ENCODE data around the gene PTGIS. TPM values are rescaled to one million over a fixed set of nuclear protein-coding genes. Genes with fewer than 3 reads are reported as not detected.

The PTGIS gene
- total RNA-seq, result 121 and 154 TPM in 2 replicates

DNA sequence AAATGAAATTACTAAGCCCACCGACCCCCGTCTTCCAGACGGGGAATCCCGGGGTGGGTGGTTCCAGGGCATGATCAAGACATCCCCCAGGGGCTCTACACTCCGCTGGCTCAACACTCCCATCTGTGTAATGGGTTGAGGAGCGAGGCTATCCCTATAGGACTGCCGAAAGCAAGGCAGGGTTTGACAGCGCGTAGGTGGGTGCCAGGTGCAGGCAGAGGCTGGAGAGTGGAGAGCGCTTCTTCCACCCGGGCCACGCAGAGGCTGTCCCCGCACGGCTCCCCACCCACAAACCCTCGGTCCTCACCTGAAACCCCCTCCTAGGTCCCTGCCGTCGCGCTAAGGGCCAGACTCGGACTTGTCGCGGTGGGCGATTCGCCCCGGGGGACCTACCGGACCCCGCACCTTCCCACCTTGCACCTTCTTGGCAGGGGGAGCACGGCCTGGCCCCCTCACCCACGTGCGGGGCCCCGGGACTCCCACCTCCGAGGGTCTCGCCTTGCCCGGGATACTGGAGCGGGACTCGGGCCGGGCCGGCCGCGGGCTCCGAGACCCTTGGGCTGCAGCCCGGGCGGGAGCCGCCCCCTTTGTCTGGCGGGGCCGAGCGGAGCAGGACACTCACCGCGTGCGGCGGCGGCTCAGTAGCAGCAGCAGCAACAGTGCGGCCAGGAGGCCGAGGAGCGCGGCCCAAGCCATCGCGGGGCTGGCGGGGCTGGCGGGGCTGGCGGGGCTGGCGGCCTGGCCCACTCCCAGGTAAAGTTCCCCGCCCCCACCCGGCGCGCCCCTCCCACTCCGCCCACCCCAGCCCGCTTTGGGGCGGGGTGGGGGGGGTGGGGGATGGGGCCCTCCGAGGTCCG lies at the start of gene PTGIS:
Gene PTGIS, minus strand, starts transcription at position 717 of the 857 bp plus-strand sequence. Its CDS starts 21 bp downstream, at position 696.

DNA sequence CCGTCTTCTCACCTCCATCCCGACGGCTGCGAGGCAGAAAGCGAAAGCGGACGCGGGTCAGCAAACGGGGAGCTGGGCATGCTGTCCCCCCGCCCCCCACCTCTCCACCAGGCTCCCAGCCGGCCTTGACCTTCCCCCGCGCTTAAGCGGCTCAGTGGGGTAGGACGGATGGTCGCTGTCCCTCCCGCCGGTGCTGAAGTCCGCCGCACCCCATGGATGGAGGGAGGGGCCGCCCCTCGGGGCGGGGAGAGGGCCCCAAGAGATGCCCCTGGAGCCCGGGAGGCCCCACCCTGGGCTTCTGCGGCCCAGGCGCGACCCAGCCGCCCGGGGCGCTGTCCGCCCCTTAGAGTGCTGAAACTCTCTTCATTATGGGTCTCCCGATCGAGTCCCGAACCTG lies 85.3 kb downstream of the PTGIS start, which contains the start of gene KCNB1:
Gene KCNB1, minus strand, starts transcription at position 48 of the 397 bp plus-strand sequence. CDS start 188 bp downstream, outside the sequence.

Other genes starting within 250 kb of the PTGIS start
- 0.07 TPM in 2 replicates for gene KCNB1, start 85.5 kb downstream of the PTGIS start, total RNA-seq
- gene B4GALT5, start 145.7 kb upstream of the PTGIS start, total RNA-seq, result 19.1 and 34.2 TPM in 2 replicates
- gene SLC9A8, start 244.7 kb upstream of the PTGIS start, total RNA-seq, result 10.0 and 12.5 TPM in 2 replicates